ENCODE results near the gene BORCS5. TPM values are rescaled to one million over a fixed set of nuclear protein-coding genes. Genes with fewer than 3 reads are reported as not detected.

The BORCS5 gene
- total RNA-seq, 1 donor from 2014 or later = 14.4 TPM

DNA sequence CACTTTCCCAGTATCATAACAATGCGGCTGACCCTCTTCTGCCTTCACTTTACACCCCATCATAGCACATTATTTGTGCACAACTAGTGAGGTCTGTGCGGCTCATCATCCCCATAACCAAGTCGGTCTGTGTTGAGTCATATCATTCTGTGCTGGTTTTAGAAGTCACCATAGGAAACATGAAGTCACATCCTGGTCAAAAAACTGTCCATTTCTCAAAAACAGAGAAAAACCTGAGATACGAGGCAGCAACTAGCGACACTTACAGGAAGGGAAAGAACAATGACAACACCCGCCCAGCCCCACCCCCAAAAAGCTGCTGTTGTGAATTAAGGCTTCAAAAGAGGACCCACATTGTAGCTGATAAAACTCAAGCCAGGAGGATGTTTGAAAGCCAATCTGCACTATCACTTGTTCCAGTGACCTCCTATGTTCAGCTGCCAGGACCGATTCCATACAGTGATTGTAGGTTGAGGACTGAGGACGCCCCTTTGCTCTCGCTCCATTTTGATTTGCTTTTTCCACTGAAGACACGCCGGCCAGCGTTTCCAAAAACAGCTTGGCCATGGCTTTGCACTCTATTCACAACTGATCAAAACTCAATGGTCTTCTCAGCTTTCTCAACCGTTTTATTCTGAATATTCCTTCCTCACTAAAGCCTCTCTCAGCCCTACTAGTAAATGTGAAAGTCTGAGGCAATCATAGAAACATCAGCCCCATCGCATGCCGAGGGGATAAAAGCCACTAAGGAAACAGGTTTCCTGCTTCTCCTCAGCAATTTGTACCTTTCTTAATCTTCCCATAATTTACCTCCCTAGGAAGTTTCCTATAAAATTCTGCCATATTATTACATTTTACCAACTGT, 118.3 kb downstream of the BORCS5 start:
- no peak overlapping the region for H3K27ac Mint-ChIP-seq
- H3K27me3 Mint-ChIP-seq = no peaks in the 10 kb centered on the region
- TF ChIP-seq, protein P1, sequence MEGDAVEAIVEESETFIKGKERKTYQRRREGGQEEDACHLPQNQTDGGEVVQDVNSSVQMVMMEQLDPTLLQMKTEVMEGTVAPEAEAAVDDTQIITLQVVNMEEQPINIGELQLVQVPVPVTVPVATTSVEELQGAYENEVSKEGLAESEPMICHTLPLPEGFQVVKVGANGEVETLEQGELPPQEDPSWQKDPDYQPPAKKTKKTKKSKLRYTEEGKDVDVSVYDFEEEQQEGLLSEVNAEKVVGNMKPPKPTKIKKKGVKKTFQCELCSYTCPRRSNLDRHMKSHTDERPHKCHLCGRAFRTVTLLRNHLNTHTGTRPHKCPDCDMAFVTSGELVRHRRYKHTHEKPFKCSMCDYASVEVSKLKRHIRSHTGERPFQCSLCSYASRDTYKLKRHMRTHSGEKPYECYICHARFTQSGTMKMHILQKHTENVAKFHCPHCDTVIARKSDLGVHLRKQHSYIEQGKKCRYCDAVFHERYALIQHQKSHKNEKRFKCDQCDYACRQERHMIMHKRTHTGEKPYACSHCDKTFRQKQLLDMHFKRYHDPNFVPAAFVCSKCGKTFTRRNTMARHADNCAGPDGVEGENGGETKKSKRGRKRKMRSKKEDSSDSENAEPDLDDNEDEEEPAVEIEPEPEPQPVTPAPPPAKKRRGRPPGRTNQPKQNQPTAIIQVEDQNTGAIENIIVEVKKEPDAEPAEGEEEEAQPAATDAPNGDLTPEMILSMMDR (conservative IDR thresholded peaks at IDR 0.05) = no peak
- no peak for DNase-seq (ENCODE audit: extremely low spot score, unreplicated experiment)
- no peak overlapping the region for H3K4me3 Mint-ChIP-seq
- H3K4me1 Mint-ChIP-seq (ENCODE audit: unreplicated experiment) = no peaks in the 10 kb centered on the region
- H3K36me3 Mint-ChIP-seq = peaks cover 71% of the 10 kb centered on the region
- H3K9me3 Mint-ChIP-seq = peaks cover 14% of the 10 kb centered on the region

DNA sequence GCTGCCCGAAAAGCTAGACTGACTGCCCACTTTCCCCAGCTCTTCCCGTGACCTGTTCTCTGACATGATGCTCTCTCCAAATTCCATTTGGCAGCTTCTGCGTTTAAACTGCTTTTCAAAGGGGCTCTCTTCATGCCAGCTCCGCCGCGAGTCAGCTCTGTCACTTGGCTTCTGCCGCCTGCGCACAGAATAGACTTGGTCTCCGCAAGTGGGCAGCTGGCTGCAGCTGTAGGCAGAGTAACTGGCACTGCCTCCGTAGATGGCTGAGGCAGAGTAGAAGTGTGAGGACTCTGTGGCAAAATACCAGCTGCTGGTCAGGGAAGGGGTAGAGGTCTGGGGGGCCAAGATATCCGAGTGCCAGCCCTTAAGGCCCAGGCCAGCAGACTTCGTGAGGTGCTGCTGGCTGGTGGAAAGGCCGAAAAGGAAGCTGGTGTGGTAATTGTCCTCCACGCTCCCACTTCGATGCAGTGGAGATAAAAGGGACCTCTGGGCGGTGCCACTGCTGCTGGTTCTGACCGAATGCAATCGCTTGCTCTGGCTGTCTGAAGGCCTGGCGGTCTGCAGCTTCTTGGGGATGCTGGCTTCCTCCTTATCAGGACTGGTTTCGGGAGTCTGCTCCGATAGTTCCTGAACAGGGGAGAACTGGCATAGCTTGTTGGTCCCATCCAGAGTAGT, 120.1 kb downstream of the BORCS5 start:
- H3K27ac Mint-ChIP-seq = no peak overlapping the region
- H3K27me3 Mint-ChIP-seq = no peaks in the 10 kb centered on the region

DNA sequence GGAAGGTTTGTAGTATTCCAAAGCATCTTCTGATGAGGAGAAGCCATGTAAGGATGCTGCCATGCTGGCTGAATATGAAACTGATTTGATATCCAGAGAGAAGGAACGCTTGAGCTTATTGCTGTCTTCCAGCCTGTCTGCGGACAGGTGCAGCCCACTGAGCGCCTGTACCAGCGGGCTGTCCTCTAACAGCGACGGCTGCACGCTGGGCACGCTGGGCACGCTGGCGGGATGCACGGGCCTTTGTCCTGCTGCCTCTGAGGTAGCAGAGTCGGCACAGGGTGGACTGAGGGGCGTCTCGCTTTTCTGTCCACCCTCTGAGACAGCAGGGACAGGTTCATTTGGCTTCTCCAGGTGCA, 120.6 kb downstream of the BORCS5 start:
- Mint-ChIP-seq H3K4me3 (no peak overlapping the region), H3K36me3 (peaks cover 68% of the 10 kb centered on the region), H3K27ac (no peak overlapping the region), H3K27me3 (no peaks in the 10 kb centered on the region), H3K9me3 (peaks cover 5% of the 10 kb centered on the region), H3K4me1 (ENCODE audit: unreplicated experiment) (no peaks in the 10 kb centered on the region)
- TF ChIP-seq, protein P1 (conservative IDR thresholded peaks at IDR 0.05) = no peak
- DNase-seq (ENCODE audit: extremely low spot score, unreplicated experiment) = no peak

More for the DNA sequence above, 120.1 kb downstream of the BORCS5 start:
- peaks cover 63% of the 10 kb centered on the region for H3K36me3 Mint-ChIP-seq
- no peak for DNase-seq (ENCODE audit: extremely low spot score, unreplicated experiment)
- H3K9me3 Mint-ChIP-seq = peaks cover 5% of the 10 kb centered on the region
- no peak overlapping the region for H3K4me3 Mint-ChIP-seq
- H3K4me1 Mint-ChIP-seq (ENCODE audit: unreplicated experiment) = no peaks in the 10 kb centered on the region
- TF ChIP-seq, protein P1 (conservative IDR thresholded peaks at IDR 0.05) = no peak

DNA sequence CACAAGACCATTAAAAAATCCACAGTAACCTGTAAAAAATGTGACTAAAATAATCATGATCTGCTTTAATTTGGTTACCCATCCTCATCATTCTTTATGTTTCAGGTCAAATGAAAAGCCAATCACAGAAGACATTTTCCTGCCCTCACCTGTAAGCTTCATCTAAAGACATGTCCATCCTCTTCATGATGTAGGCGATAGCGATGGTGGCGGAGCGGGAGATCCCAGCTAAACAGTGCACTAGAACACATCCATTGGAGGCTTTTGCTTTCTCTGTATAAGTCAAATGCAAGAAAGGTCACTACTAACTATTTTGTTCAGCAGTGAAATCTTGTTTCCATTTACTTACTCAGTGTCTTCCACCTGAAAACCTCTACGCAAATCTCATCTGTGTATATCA, 123.2 kb downstream of the BORCS5 start:
- H3K9me3 Mint-ChIP-seq = no peaks in the 10 kb centered on the region
- H3K27ac Mint-ChIP-seq = peak overlapping the region; percentile 15
- no peak for DNase-seq (ENCODE audit: extremely low spot score, unreplicated experiment)
- peaks cover 68% of the 10 kb centered on the region for H3K36me3 Mint-ChIP-seq
- no peaks in the 10 kb centered on the region for H3K4me1 Mint-ChIP-seq (ENCODE audit: unreplicated experiment)
- TF ChIP-seq, protein P1 (conservative IDR thresholded peaks at IDR 0.05) = no peak
- no peak overlapping the region for H3K4me3 Mint-ChIP-seq
- H3K27me3 Mint-ChIP-seq = no peaks in the 10 kb centered on the region

DNA sequence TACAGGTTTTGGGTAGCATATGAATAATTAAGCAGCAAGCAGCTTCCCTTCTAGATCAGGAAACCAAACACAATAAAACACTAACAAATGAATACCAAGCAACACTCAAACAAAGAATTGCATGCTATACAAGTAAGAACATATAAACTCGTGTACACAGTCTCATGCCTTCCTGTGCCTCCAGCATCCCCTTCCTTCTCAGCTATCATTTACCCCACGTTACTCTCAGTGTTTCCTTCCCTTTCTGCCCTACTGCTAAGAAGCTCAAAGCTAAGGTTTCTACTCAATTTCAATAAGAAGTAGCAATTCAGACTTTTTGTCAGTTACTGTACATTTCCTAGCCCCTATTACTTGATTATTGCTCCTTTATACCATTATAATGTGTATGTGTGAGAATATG, 124.8 kb downstream of the BORCS5 start:
- H3K27me3 Mint-ChIP-seq = no peaks in the 10 kb centered on the region
- no peak for DNase-seq (ENCODE audit: extremely low spot score, unreplicated experiment)
- TF ChIP-seq, protein P1 (conservative IDR thresholded peaks at IDR 0.05) = no peak
- H3K4me3 Mint-ChIP-seq = no peak overlapping the region
- peaks cover 65% of the 10 kb centered on the region for H3K36me3 Mint-ChIP-seq
- H3K4me1 Mint-ChIP-seq (ENCODE audit: unreplicated experiment) = no peaks in the 10 kb centered on the region
- H3K9me3 Mint-ChIP-seq = no peaks in the 10 kb centered on the region
- peak overlapping the region; percentile 35 for H3K27ac Mint-ChIP-seq
